GM12801 (cell line): ENCODE results near the gene PPM1J.

ENCODE experiments used
- TF ChIP-seq, protein P1 (sequence below): IDR thresholded peaks from one replicate; pipeline ENCODE4 v1.5.1; 2011; ENCODE audit warnings: control low read depth; ENCODE audit not compliant: insufficient read length; ENCODE audit errors: extremely low read depth

Gene PPM1J

DNA sequence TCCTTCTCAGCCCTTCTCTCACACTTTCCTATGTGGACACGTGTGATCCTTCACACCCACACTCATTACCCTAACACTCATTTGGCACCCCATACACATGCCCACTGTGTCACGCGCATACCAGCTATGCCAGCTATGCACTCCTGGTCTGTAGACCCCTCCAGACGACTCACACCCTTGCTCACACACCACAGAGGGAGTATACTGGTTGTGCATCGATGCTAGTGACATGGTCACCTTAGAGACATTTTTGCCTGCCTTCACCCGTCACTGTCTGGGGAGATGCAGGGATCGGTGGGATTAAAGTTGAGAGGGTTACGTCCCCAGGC lies 8.3 kb upstream of the PPM1J start:
- TF ChIP-seq, protein P1, sequence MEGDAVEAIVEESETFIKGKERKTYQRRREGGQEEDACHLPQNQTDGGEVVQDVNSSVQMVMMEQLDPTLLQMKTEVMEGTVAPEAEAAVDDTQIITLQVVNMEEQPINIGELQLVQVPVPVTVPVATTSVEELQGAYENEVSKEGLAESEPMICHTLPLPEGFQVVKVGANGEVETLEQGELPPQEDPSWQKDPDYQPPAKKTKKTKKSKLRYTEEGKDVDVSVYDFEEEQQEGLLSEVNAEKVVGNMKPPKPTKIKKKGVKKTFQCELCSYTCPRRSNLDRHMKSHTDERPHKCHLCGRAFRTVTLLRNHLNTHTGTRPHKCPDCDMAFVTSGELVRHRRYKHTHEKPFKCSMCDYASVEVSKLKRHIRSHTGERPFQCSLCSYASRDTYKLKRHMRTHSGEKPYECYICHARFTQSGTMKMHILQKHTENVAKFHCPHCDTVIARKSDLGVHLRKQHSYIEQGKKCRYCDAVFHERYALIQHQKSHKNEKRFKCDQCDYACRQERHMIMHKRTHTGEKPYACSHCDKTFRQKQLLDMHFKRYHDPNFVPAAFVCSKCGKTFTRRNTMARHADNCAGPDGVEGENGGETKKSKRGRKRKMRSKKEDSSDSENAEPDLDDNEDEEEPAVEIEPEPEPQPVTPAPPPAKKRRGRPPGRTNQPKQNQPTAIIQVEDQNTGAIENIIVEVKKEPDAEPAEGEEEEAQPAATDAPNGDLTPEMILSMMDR, result no peak

DNA sequence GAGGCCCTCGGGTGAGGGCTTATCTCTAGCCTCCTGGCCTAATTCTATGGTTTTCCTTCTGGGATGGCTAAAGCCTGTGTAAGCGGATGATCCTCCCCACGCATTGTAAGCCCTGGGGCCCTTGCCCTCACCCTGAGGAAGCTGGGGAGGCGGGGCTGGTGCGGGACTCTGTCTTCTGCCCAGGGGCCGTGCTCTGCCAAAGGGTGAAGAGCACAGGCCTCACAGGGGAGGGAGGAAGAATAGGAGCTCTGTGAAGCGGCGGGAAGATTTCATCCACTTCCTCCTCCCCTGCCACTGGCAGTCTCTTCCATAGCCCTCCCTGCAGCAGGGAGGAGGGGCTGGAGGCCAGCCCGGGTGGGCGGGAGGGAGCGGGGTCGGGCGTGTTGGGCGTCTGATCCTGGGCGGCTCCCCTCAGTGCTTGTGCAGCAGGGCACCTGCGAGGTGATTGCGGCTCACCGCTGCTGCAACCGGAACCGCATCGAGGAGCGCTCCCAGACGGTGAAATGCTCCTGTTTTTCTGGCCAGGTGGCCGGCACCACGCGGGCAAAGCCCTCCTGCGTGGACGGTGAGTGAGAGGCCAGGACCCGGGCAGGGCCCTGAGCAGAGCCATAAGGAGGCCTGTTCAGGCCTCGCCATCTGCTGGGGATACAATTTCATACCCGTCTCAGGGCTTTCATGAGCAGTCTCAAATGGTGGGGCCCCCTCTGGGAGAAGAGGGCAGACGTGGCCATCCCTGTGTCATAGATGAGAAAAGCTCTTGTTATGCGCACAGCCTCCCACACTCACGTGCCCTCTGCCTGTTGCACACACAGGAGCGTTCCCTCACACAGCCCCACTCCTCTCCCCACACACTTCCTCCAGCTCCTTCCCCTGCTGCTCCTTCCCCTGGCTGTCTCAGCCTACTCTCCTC lies 7.7 kb upstream of the PPM1J start:
- TF ChIP-seq, protein P1, result no peak

DNA sequence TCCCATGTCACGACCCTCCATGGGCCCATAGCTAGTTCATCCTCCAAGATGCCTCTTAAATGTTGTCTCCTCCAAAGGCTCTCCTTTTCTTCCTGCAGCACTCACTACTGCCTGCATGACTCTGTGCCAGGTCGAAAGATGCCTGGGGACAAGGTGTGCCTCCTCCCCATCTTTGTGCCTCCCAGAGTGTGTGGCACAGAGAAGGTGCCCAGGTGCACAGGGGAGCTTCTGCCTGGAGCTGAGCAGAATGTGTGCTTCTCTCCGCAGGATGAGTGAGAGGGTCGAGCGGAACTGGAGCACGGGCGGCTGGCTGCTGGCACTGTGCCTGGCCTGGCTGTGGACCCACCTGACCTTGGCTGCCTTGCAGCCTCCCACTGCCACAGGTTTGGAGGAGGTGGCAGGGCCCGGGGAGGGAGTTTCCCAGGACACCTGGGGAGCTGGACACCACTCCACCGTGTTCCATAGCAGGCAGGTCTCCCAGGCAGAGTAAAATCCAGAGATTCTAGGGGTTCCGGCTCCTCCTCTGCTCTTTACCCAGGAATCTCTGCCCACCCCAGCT lies 6.9 kb upstream of the PPM1J start:
- TF ChIP-seq, protein P1, result no peak

DNA sequence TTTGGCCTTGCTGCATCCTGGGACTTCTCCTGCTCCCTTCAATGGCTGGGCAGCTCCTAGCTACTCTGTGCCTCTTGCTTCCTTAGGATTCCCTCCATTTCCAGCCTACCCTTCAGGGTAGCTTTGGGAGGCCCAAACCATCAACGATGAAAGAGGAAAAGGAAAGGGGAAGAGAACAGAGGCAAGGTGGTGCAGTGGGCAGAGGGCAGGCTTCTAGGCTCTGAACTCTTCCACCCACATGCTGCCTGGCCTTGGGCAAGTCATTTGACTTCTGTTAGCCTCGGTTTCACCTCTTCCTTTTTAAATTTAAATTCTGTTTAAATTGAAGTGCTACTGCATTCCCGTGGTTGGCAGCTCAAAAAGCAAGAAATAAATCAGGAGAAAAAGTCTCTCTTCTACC lies 5.7 kb upstream of the PPM1J start:
- TF ChIP-seq, protein P1, result no peak

DNA sequence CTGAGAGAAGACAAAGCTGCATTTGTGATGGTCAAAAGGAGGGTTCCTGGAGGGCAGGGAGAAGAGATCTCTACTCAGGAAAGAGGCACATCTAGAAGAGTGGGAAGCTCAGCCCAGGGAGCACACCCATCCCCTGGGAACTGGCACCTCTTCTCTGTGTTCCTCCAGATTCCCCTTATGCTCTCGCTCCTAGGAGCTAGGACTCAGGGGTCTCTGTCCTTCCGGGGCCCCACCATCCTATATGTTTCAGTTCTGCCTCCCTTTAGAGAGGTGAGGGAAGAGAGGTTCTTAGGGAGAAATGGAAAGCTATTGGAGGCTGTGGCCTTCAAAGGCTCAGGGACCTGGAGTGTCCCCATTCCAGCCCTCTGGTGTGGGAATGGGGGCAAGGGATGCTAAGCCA lies 4.6 kb upstream of the PPM1J start:
- TF ChIP-seq, protein P1, result no peak

DNA sequence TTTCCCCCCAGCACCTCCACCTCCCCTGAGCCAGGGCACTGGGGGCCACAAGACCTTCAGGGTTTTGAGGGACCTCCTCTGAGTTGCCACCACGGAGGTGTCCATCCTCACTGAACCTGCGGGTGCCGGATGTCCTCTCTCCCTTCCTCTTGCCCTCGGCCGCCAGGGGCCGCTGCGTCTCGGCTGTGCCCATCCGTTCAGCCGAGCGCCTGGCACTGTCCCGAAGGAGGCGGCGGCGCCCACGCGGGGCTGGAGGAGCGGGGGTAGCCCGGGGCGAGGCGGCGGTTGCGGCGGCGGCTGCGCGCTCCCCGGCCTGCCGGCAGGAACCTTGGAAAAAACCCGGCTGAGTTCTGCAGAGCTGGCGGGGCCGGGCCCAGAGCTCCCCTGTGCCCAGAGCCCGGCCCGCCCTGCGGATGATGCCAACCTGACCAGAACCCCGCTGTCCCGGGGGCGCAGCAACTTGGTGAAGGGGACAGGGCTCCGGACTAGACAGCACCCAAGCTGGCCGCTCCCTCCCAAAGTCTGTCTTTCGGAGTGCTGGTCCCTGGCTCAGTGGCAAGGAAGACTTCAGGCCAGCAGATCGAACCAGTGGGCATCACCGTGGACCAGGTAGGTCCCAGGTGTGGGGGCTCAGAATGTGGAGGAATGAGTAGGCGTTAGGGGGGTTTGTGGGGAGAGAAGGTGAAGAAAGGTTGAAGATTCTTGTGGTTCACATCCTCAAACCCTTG lies 3.7 kb upstream of the PPM1J start:
- TF ChIP-seq, protein P1, result no peak

DNA sequence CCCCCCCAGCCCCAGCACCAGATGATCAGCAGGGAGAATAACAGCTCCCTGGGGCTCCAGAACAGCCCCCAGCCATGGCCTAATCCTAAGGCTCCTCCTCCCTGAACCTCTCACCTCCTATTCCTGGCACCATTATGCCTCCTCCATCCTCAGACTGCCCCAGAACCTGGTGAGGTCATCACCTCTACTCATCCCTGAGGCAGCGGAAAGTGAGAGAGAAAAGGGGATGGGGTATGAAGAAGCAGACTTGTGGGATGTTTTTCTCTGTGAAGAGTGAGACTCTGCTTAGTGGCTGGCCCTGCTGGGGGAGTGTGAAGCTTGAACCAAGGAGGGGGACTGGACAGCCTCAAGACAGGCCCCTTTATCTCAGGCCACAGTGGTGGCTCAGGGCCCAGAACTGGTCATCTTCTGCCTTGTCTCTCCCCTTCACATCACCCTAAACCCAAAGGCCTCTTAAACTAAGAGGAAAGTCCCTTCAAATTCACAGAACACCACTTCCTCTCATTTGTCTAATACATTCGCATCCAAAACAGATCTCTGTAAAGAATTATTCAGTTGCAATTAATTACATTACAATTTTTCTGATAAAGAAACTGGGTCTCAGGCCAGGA lies 2.2 kb upstream of the PPM1J start:
- TF ChIP-seq, protein P1, result no peak
